Caco-2 (cell line): Measurements from ENCODE around the gene CFAP299. TPM values are rescaled to one million over a fixed set of nuclear protein-coding genes. Genes with fewer than 3 reads are reported as not detected.

ENCODE experiments used
- BruUV-seq: library from RNA; stranded (reverse); fragments of 400-500 nt; replicated peaks from 2 replicates; lab custom pipeline; 2021; lab: Mats Ljungman, UMichigan
- CTCF ChIA-PET: fragments of 300-600 bp; sonication (Branson Sonifier 250); formaldehyde crosslinking; loops from one replicate; lab custom pipeline; 2022; ENCODE audit warnings: antibody characterized with exemption; lab: Charles Lee
- POLR2A ChIA-PET: fragments of 300-600 bp; sonication (Branson Sonifier 250); formaldehyde crosslinking; loops from one replicate; lab custom pipeline; 2022; ENCODE audit warnings: antibody characterized with exemption; lab: Charles Lee
- DNase-seq, 2 experiments: peaks; one replicate each; pipeline versions ENCODE4 v3.0.0 to v3.0.0-alpha.2; 2020 to 2022
- H3K27me3 ChIP-seq: replicated peaks from 2 replicates; pipeline ENCODE4 v1.6.0; 2011; ENCODE audit warnings: low read length; ENCODE audit not compliant: control insufficient read depth, insufficient read depth
- H3K36me3 ChIP-seq: 2 replicates; pipeline ENCODE4 v1.5.1; 2011; ENCODE audit warnings: low read length; ENCODE audit not compliant: control insufficient read depth, insufficient read depth
- H3K4me1 ChIP-seq: fragments of 250-450 bp; sonication (Bioruptor Pico); 2 replicates; pipeline ENCODE4 v1.5.1; 2020; ENCODE audit warnings: mild to moderate bottlenecking
- H3K4me3 ChIP-seq: 2 replicates; pipeline ENCODE4 v1.5.1; 2011; ENCODE audit warnings: low read depth, mild to moderate bottlenecking, control low read depth, low read length
- H3K9me3 ChIP-seq: fragments of 250-450 bp; sonication (Bioruptor Pico); 2 replicates; pipeline ENCODE4 v1.5.1; 2020; ENCODE audit warnings: mild to moderate bottlenecking, moderate library complexity
- H3K27ac Mint-ChIP-seq: one replicate; pipeline ENCODE4 v1.8.0; 2022; ENCODE audit warnings: mixed read lengths; ENCODE audit not compliant: unreplicated experiment
- H3K27me3 Mint-ChIP-seq: one replicate; pipeline ENCODE4 v1.8.0; 2022; ENCODE audit warnings: mixed read lengths; ENCODE audit not compliant: insufficient read depth, unreplicated experiment
- H3K36me3 Mint-ChIP-seq: one replicate; pipeline ENCODE4 v1.8.0; 2022; ENCODE audit warnings: mild to moderate bottlenecking, mixed read lengths; ENCODE audit not compliant: insufficient read depth, unreplicated experiment
- H3K4me1 Mint-ChIP-seq: one replicate; pipeline ENCODE4 v1.8.0; 2022; ENCODE audit warnings: low read depth, mixed read lengths; ENCODE audit not compliant: unreplicated experiment
- H3K4me3 Mint-ChIP-seq: one replicate; pipeline ENCODE4 v1.8.0; 2022; ENCODE audit warnings: mild to moderate bottlenecking, moderate library complexity, mixed read lengths; ENCODE audit not compliant: unreplicated experiment
- H3K9me3 Mint-ChIP-seq: one replicate; pipeline ENCODE4 v1.8.0; 2022; ENCODE audit warnings: mixed read lengths; ENCODE audit not compliant: unreplicated experiment
- intact Hi-C: fragments of 100-400 bp; cut with micrococcal nuclease; formaldehyde crosslinking; loops from one replicate; pipeline ENCODE4 v1.10.0; 2022; ENCODE audit not compliant: unreplicated experiment
- total RNA-seq: library from RNA; stranded (reverse); gene quantifications from 2 replicates; pipeline ENCODE4 v1.2.3, GENCODE V29; 2022
- TF ChIP-seq, protein P1 (sequence below), 2 experiments: fragments of 200-600 bp in 1 of 2; IDR thresholded peaks; 1 replicate in 1 of 2; 2 replicates in 1 of 2; pipeline versions ENCODE4 v1.5.1 to v1.8.0; 2011 to 2022; ENCODE audit warnings: antibody characterized with exemption in 1 of 2, control low read depth in 1 of 2, inconsistent platforms in 1 of 2, low read depth in 1 of 2, low read length in 1 of 2, mild to moderate bottlenecking in 1 of 2, moderate library complexity in 1 of 2; ENCODE audit not compliant: insufficient read depth in 1 of 2, severe bottlenecking in 1 of 2, unreplicated experiment in 1 of 2

CFAP299 gene
- total RNA-seq, 1 experiment from 2014 or later, result not detected

DNA sequence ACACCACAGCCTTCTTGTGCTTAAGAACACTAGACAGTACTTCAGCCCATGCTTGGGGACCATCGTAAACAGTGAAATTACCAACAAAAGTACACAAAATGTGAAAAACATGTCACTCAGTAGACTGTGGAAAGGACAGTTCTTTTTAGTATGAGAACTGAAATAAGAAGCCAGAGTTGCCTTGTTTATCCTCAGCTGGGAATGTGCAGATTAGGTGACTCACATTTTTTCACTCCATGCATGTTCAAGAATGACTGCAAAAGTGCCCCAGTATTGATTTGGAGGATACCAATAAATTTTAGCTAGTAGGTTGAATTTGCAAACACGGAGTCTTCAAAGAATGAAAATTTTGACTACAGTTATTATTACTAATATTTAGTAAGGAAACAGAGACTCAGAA, 671.9 kb downstream of the CFAP299 start:
- Mint-ChIP-seq H3K9me3 (no peaks in the 10 kb centered on the region), H3K27me3 (peaks cover 8% of the 10 kb centered on the region), H3K36me3 (no peaks in the 10 kb centered on the region), H3K4me1 (no peaks in the 10 kb centered on the region), H3K27ac (no peak overlapping the region), H3K4me3 (no peak overlapping the region)
- ChIA-PET POLR2A (no interaction called here), CTCF (no interaction called here)
- H3K4me1 ChIP-seq, result no peaks in the 10 kb centered on the region
- H3K9me3 ChIP-seq, result no peaks in the 10 kb centered on the region
- no TSS peak for BruUV-seq
- no peak for DNase-seq
- intact Hi-C loops, result no loop called here
- TF ChIP-seq, protein P1, sequence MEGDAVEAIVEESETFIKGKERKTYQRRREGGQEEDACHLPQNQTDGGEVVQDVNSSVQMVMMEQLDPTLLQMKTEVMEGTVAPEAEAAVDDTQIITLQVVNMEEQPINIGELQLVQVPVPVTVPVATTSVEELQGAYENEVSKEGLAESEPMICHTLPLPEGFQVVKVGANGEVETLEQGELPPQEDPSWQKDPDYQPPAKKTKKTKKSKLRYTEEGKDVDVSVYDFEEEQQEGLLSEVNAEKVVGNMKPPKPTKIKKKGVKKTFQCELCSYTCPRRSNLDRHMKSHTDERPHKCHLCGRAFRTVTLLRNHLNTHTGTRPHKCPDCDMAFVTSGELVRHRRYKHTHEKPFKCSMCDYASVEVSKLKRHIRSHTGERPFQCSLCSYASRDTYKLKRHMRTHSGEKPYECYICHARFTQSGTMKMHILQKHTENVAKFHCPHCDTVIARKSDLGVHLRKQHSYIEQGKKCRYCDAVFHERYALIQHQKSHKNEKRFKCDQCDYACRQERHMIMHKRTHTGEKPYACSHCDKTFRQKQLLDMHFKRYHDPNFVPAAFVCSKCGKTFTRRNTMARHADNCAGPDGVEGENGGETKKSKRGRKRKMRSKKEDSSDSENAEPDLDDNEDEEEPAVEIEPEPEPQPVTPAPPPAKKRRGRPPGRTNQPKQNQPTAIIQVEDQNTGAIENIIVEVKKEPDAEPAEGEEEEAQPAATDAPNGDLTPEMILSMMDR (IDR thresholded peaks at IDR 0.05; ENCODE audit: insufficient read depth in 1 of 2, low read depth in 1 of 2, low read length in 1 of 2, severe bottlenecking in 1 of 2, unreplicated experiment in 1 of 2), result no peak
- no peaks in the 10 kb centered on the region for H3K27me3 ChIP-seq
- H3K36me3 ChIP-seq, result no peaks in the 10 kb centered on the region
- H3K4me3 ChIP-seq, result no peak overlapping the region

Other genes with a start within 250 kb of the CFAP299 start
- gene PRDM8, start 138.2 kb upstream of the CFAP299 start, total RNA-seq, result not detected in 2 replicates
- gene FGF5, start 69.1 kb upstream of the CFAP299 start, total RNA-seq, result not detected in 2 replicates